Measurements from ENCODE around the gene TSPOAP1.

The TSPOAP1 gene

DNA sequence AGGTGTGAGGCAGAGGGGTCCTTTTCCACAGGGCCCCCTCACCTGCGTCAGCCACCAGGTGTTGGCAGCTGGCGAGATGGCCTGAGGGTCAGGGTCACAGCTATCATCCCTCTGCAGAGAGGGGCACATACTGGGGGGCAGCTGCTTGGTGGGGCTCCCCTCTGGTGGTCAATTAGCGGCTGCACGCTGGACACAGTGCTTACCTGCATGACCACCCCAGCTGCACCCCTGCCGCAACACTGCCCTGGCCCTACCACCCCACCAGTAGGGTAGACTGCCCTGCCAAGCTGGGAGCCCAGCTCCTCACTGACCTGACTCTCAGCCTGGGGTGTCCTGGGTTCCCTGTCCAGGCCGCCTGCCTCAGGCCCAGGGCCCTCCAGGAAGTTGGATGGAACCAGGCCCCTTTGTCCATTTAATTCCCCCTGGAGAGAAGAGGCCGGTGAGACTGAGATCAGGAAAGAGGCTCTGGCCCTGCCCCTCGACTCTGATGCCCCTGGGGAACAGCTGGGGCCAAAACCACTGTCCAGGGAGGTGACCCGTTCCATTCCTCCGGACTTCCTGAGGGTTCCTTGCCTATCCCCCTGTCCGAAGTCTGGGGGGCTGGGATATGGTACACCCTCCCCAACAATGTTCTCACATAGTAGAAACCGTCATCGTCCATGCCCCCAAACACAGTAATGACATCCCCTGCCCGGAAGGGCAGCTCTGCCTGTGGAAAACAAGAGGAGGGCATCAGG, 23.7 kb downstream of the TSPOAP1 start:
- H3K4me3 ChIP-seq (ENCODE audit: low read length) = no peak overlapping the region
- TF ChIP-seq, protein P1, sequence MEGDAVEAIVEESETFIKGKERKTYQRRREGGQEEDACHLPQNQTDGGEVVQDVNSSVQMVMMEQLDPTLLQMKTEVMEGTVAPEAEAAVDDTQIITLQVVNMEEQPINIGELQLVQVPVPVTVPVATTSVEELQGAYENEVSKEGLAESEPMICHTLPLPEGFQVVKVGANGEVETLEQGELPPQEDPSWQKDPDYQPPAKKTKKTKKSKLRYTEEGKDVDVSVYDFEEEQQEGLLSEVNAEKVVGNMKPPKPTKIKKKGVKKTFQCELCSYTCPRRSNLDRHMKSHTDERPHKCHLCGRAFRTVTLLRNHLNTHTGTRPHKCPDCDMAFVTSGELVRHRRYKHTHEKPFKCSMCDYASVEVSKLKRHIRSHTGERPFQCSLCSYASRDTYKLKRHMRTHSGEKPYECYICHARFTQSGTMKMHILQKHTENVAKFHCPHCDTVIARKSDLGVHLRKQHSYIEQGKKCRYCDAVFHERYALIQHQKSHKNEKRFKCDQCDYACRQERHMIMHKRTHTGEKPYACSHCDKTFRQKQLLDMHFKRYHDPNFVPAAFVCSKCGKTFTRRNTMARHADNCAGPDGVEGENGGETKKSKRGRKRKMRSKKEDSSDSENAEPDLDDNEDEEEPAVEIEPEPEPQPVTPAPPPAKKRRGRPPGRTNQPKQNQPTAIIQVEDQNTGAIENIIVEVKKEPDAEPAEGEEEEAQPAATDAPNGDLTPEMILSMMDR (IDR thresholded peaks at IDR 0.05; ENCODE audit: insufficient read depth, low read depth, low read length, missing control alignments) = no peak
- DNase-seq (ENCODE audit: low read depth) = no peak

DNA sequence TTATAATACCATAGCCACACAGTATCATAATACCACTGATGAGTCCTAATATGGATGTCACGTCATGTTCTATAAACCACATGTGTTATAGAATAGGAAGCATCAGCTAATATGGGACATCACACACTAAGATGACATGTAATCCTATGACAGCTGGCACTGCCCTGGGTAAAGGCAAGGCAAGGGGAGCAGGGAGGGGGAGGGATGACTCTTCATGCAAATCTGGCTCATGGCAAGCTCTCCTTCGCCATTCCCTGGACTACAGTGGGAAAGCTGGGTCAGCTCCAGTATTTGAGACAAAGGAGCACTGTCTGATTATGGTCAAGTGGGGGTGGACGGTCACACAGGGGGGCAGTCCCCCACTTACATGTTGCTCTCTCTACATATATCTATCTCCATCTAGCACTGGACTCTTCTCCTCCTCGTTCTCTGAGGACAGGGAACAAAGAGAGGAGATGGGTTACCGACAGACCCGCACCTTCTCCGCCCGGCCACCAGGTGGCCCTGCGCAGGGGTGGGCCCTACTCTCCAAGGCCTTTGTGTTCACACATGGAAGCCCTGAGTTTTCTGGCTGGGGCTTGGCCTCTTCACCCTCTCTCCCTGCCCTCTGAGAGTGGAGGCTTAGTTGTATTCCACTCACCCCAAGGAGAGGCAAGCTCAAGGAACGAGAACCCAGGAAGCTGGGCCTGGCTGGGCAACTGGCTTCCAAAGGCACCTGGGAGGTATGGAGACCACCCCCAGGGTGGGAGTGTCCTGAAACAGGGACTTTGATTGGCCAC, 24.4 kb downstream of the TSPOAP1 start:
- peak; percentile 51 for DNase-seq (ENCODE audit: low read depth)
- TF ChIP-seq, protein P1 (IDR thresholded peaks at IDR 0.05; ENCODE audit: insufficient read depth, low read depth, low read length, missing control alignments) = peak; percentile 82
- no peak overlapping the region for H3K4me3 ChIP-seq (ENCODE audit: low read length)

DNA sequence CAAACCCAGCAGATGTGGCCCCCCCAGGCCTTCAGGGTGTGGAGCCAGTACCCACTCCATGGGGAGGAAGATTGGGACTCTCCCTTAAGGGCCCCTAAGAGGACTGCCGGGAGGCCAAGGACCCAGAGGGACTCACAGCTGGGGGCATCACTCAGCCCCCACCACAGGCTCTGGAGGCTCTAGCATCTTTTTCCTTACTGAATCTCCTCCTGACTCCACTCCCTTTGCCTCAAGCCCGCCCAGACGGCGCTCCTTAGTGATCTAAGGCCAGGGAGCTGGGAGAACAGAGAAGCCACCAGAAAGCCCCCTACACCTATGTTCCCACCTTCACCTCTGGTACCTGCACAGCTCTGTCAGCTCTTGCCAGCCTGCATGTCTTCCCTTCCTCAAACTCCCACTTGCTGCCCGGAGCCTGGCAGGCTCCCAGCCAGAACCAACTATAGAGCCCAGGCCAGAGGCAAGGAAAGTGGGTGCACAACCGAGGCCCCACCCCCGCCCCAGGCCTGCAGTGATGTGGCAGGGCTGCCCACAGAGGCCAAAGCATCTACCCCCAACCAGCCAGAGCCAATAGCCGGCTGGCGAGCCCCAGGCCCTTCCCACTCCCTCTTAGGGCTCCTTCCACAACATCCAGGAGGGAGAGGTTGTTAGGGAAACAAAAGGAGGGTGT, 25.5 kb downstream of the TSPOAP1 start:
- no peak for DNase-seq (ENCODE audit: low read depth)
- no peak overlapping the region for H3K4me3 ChIP-seq (ENCODE audit: low read length)
- TF ChIP-seq, protein P1 (IDR thresholded peaks at IDR 0.05; ENCODE audit: insufficient read depth, low read depth, low read length, missing control alignments) = no peak

DNA sequence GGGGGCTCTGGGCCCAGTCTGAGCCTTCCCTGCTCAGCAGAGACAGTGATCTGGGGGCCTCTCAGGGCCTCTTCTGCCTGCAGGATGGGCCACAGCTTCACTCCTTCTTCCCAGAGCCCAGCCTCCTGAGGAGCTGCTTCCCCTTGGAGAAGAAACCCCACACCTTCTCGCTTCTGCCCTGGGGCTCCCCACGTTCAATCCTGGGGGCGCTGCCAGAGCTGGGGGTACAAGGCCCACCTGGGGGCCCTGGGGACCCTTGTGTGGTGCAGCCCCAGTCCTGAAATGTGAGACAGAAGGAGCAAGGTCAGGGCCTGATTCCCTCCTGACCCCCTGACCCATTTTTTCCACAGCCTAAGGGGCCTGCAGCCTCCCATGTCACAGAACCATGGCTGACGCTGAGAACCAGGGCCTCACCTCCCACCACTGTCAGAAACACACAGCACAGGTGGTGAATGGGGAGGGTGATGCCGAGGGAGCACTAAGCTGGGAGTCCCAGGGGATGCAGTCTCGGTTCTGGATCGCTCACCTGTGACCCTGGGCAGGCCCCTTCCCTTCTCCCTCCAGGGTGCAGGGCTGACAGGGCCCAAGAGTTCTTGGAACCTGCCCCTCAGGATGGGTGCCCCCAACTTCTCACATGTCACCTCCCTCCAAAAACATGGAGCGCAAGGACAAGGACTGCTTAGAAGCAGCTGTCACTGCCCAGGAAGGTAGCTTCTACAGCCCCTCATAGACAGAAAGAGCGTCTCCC, 26.2 kb downstream of the TSPOAP1 start:
- TF ChIP-seq, protein P1 (IDR thresholded peaks at IDR 0.05; ENCODE audit: insufficient read depth, low read depth, low read length, missing control alignments) = no peak
- no peak overlapping the region for H3K4me3 ChIP-seq (ENCODE audit: low read length)
- no peak for DNase-seq (ENCODE audit: low read depth)

DNA sequence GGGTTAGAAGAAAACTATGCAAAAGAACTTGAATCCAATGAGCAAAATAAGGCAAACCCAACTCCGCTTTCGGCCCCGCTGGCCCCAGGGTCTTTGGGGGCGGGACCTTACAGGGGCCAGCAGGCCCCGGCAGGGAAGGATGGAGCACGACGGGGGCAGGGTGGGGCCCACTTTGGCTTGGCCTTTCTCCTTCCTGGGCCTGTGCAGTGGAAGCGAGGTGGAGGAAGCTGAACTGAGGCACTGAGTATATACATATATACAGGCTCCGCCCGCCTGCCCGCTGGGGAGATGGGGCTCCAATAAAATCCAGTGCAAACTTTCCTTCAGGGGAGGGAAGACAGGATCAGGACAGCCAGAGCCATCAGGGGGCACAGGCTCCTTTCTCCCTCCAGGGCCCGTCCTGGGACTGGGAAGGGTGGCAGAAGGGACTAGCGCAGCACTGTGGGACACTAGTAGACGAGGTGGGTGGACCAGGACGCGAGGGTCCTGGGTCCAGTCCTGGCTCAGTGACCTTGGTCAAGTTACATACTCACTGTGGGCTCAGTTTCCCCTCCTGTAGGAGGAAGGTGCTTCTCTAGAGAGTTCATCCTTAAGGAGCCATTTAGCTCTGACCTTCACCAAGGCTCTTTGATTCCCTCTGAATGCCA, 27.0 kb downstream of the TSPOAP1 start:
- TF ChIP-seq, protein P1 (IDR thresholded peaks at IDR 0.05; ENCODE audit: insufficient read depth, low read depth, low read length, missing control alignments) = no peak
- H3K4me3 ChIP-seq (ENCODE audit: low read length) = no peak overlapping the region
- no peak for DNase-seq (ENCODE audit: low read depth)

DNA sequence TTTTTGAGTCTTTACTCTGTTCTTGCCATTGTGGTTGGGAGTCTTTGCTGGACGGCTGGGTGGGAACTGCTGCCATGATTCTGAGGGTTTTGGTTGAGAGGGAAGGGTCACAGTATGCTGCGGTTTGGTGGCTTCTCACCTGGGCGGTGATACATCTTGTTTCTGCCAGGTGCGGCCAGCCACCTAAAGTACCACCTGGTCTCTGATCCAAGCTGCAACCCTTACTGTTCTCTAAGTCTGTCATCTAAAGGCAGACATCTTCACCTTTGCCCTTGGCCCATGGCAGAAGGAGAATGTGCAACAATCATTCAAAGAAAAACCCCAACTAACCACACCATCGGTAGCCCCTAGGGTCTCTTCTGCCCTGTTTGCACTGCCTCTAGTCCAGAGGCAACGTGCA, 28.3 kb downstream of the TSPOAP1 start:
- no peak overlapping the region for H3K4me3 ChIP-seq (ENCODE audit: low read length)
- TF ChIP-seq, protein P1 (IDR thresholded peaks at IDR 0.05; ENCODE audit: insufficient read depth, low read depth, low read length, missing control alignments) = no peak
- no peak for DNase-seq (ENCODE audit: low read depth)

All from epithelial cell of esophagus (primary cell).